ENCODE measurements around the gene ADGB. TPM values are rescaled to one million over a fixed set of nuclear protein-coding genes. Genes with fewer than 3 reads are reported as not detected.
A peak's percentile ranks its signal among the peaks of the same experiment; 100 is the strongest.

The ADGB gene
- total RNA-seq, 5 donors from 2014 or later (not counting 1 experiment from before 2014, with no cell fraction given), result not detected

DNA sequence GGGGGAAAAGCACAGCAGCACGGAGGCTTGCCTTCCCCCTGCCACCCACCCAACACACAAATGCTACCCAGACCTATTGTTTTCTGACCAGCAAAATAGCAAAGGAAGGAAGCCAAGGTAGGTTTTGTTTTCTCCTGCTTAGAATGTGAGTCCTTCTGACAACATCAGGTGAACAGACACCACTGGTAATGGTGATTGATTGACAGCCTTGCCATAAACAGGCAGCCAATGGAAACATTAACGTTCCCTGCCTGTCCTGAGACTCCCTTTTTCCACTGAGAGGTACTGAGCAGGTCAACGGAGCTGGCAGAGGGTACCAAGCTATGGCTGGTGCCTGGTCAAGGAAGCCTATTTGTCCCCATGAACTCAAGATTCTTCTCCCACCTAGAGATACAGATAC is 234.4 kb downstream of the ADGB start:
- H3K9me3 Mint-ChIP-seq, result no peaks in the 10 kb centered on the region

DNA sequence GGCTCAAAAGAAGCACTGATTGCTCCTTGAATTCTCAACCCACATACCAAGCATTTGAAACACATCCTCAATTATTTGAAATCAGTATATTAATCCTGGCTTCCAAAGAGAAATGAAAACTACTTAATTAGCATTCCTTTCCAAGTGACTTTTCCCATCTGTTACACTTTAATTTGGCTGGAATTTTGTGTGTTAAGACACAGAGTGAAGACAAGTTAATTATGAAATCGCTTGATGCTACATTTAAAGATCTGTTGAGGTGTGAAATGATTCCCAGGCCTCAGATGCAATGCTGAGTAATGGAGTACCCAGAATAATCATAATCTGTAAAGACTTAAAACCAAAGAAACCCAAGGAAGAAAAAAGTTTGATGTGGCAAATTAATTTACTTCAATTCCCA is 241.4 kb downstream of the ADGB start:
- Histone ChIP-seq H3K4me1 (ENCODE audit: control insufficient read depth in 1 of 2, extremely low read depth in 1 of 2, insufficient read depth in 2 of 2, low read length in 2 of 2) (no peaks in the 10 kb centered on the region), H3K36me3 (ENCODE audit: control insufficient read depth in 2 of 2, extremely low read depth in 1 of 2, insufficient read depth in 1 of 2, low read length in 1 of 2) (no peaks in the 10 kb centered on the region), H3K27ac (ENCODE audit: low read length) (no peak overlapping the region), H3K4me3 (ENCODE audit: control insufficient read depth in 1 of 2, extremely low read depth in 1 of 2, low read length in 1 of 2) (no peak overlapping the region), H3K27me3 (replicated peaks in 1 of 2; ENCODE audit: control insufficient read depth in 2 of 2, extremely low read depth in 1 of 2, insufficient read depth in 2 of 2, low read length in 1 of 2) (no peaks in the 10 kb centered on the region), H3K9me3 (no peaks in the 10 kb centered on the region)
- H3K4me1 Mint-ChIP-seq, result no peaks in the 10 kb centered on the region
- no peak overlapping the region for H3K27ac Mint-ChIP-seq
- H3K4me3 Mint-ChIP-seq, result no peak overlapping the region
- no CpG with 5 or more reads among the region's 1 CpG for WGBS (ENCODE audit: insufficient coverage)
- no peaks in the 10 kb centered on the region for H3K36me3 Mint-ChIP-seq
- CTCF ChIA-PET, result no interaction called here
- POLR2A ChIA-PET, result no interaction called here
- peaks cover 0 to 7% (median 0%) of the 10 kb centered on the region in 3 donors for H3K9me3 Mint-ChIP-seq
- DNase-seq, result no peak
- ATAC-seq (replicated peaks in 1 of 4), result no peak
- no peaks in the 10 kb centered on the region for H3K27me3 Mint-ChIP-seq

More for the DNA sequence above, 234.4 kb downstream of the ADGB start:
- ChIA-PET POLR2A (no interaction called here), CTCF (no interaction called here)
- H3K9me3 ChIP-seq, result no peaks in the 10 kb centered on the region
- no peak overlapping the region for H3K4me3 ChIP-seq (ENCODE audit: control insufficient read depth in 1 of 2, extremely low read depth in 1 of 2, low read length in 1 of 2)
- peaks cover 0 to 2% of the 10 kb centered on the region in 2 experiments for H3K27me3 ChIP-seq (replicated peaks in 1 of 2; ENCODE audit: control insufficient read depth in 2 of 2, extremely low read depth in 1 of 2, insufficient read depth in 2 of 2, low read length in 1 of 2)
- no peaks in the 10 kb centered on the region for H3K36me3 ChIP-seq (ENCODE audit: control insufficient read depth in 2 of 2, extremely low read depth in 1 of 2, insufficient read depth in 1 of 2, low read length in 1 of 2)
- peaks cover 4 to 9% of the 10 kb centered on the region in 2 donors for H3K27me3 Mint-ChIP-seq
- WGBS (ENCODE audit: insufficient coverage), result 57% methylated on average over 1 of the region's 3 CpGs
- no peaks in the 10 kb centered on the region for H3K4me1 Mint-ChIP-seq
- ATAC-seq (replicated peaks in 1 of 4), result no peak
- H3K36me3 Mint-ChIP-seq, result no peaks in the 10 kb centered on the region
- DNase-seq, result no peak
- no peak overlapping the region for H3K27ac ChIP-seq (ENCODE audit: low read length)
- H3K4me3 Mint-ChIP-seq, result no peak overlapping the region
- no peaks in the 10 kb centered on the region for H3K4me1 ChIP-seq (ENCODE audit: control insufficient read depth in 1 of 2, extremely low read depth in 1 of 2, insufficient read depth in 2 of 2, low read length in 2 of 2)
- no peak overlapping the region for H3K27ac Mint-ChIP-seq

DNA sequence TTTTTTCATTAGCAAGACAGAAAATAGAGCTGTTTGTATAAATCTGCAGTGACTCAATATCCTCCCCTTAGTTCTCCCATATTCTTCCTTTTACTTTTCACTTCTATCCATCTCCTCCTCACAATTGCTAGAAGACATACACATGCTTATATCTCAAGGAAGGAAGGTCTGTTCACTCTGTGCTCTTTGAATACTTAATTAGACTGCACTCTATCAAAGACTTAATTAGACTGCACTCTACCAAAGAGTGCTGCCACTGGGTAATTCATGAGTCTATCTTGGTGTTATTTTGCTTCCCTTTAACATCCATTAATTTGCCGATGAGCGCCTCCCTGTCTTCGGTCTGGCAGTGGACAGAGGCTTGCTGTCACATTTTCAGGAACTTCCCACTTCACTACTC is 241.9 kb downstream of the ADGB start:
- Mint-ChIP-seq H3K4me3 (no peak overlapping the region), H3K27ac (no peak overlapping the region), H3K36me3 (no peaks in the 10 kb centered on the region), H3K4me1 (no peaks in the 10 kb centered on the region), H3K9me3 (peaks cover 0 to 7% (median 0%) of the 10 kb centered on the region in 3 donors), H3K27me3 (no peaks in the 10 kb centered on the region)
- ChIA-PET POLR2A (no interaction called here), CTCF (no interaction called here)
- no peak overlapping the region for H3K4me3 ChIP-seq (ENCODE audit: control insufficient read depth in 1 of 2, extremely low read depth in 1 of 2, low read length in 1 of 2)
- no peaks in the 10 kb centered on the region for H3K9me3 ChIP-seq
- no peaks in the 10 kb centered on the region for H3K27me3 ChIP-seq (replicated peaks in 1 of 2; ENCODE audit: control insufficient read depth in 2 of 2, extremely low read depth in 1 of 2, insufficient read depth in 2 of 2, low read length in 1 of 2)
- H3K27ac ChIP-seq (ENCODE audit: low read length), result no peak overlapping the region
- WGBS (ENCODE audit: insufficient coverage), result 100% methylated on average over 3 of the region's 3 CpGs
- DNase-seq (no peak), ATAC-seq (replicated peaks in 1 of 4) (no peak)
- H3K4me1 ChIP-seq (ENCODE audit: control insufficient read depth in 1 of 2, extremely low read depth in 1 of 2, insufficient read depth in 2 of 2, low read length in 2 of 2), result no peaks in the 10 kb centered on the region
- no peaks in the 10 kb centered on the region for H3K36me3 ChIP-seq (ENCODE audit: control insufficient read depth in 2 of 2, extremely low read depth in 1 of 2, insufficient read depth in 1 of 2, low read length in 1 of 2)

DNA sequence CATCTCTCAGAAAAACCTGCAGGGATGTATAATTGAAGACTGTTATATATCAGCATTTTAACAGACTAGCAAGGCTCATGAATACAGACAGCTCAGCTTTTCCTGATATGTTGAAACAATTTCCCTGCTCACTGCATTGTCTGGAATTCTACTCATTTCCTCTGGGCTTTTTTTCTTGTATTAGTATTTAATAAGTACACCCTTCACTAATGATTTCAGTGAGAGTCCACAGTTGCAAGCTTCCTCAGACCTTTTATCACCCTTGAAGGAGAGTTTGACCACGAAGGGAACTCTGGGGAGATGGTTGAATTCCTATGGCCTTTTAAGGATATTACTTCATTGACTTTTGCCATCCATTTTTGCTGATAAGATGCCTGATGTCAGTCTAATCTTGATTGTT is 248.7 kb downstream of the ADGB start:
- no CpG with 5 or more reads among the region's 1 CpG for WGBS (ENCODE audit: insufficient coverage)
- Histone ChIP-seq H3K36me3 (ENCODE audit: control insufficient read depth in 2 of 2, extremely low read depth in 1 of 2, insufficient read depth in 1 of 2, low read length in 1 of 2) (no peaks in the 10 kb centered on the region), H3K9me3 (no peaks in the 10 kb centered on the region), H3K27ac (ENCODE audit: low read length) (no peak overlapping the region), H3K4me1 (ENCODE audit: control insufficient read depth in 1 of 2, extremely low read depth in 1 of 2, insufficient read depth in 2 of 2, low read length in 2 of 2) (no peaks in the 10 kb centered on the region), H3K4me3 (ENCODE audit: control insufficient read depth in 1 of 2, extremely low read depth in 1 of 2, low read length in 1 of 2) (no peak overlapping the region), H3K27me3 (replicated peaks in 1 of 2; ENCODE audit: control insufficient read depth in 2 of 2, extremely low read depth in 1 of 2, insufficient read depth in 2 of 2, low read length in 1 of 2) (no peaks in the 10 kb centered on the region)
- DNase-seq, result no peak
- ChIA-PET POLR2A (no interaction called here), CTCF (interaction anchor here in 1 of 2 donors (0.7 kb wide), 1 partner anchor 9 kb away, joined by 3 read pairs; no protein-coding TSS in a partner anchor)
- Mint-ChIP-seq H3K9me3 (peaks cover 0 to 7% (median 0%) of the 10 kb centered on the region in 3 donors), H3K36me3 (no peaks in the 10 kb centered on the region), H3K4me3 (no peak overlapping the region), H3K4me1 (no peaks in the 10 kb centered on the region), H3K27ac (no peak overlapping the region), H3K27me3 (peaks cover 2 to 4% of the 10 kb centered on the region in 2 donors)
- no peak for ATAC-seq (replicated peaks in 1 of 4)

DNA sequence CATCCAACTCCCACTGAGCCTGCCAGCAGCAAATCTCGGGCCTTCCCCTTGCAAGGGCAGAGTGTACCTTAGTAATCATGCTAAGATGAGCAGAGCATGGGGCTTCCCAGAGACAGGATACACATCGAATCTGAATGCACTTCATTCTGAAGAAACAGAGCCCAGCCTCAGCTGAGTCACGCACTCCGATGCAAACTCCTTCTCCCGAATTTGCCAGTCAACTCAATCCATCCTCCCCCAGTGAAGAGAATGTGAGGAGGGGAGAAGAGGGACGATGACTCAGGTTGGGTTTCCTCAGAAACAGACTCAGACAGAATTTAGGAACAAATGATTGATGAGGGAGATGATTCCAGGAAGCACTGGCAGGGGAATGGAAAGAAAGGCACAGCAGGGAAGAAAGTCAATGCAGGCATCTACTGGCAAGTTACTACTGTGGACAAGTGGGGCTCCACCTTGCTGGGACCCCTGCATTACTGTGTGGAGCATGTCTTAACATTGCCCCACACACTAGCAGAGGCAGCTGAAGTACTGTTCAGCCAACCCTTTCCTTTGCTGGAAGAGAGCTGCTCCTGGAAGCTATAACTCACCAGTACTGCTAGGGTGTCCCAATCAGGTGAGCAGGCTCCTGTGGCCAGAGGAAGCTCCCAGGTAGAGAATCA is 251.6 kb downstream of the ADGB start:
- ATAC-seq (replicated peaks in 1 of 4) (no peak), DNase-seq (no peak)
- POLR2A ChIA-PET, result no interaction called here
- H3K27me3 ChIP-seq (replicated peaks in 1 of 2; ENCODE audit: control insufficient read depth in 2 of 2, extremely low read depth in 1 of 2, insufficient read depth in 2 of 2, low read length in 1 of 2), result no peaks in the 10 kb centered on the region
- no peaks in the 10 kb centered on the region for H3K4me1 ChIP-seq (ENCODE audit: control insufficient read depth in 1 of 2, extremely low read depth in 1 of 2, insufficient read depth in 2 of 2, low read length in 2 of 2)
- Mint-ChIP-seq H3K36me3 (no peaks in the 10 kb centered on the region), H3K4me1 (no peaks in the 10 kb centered on the region), H3K27me3 (peaks cover 2 to 4% of the 10 kb centered on the region in 2 donors), H3K9me3 (no peaks in the 10 kb centered on the region), H3K27ac (no peak overlapping the region), H3K4me3 (no peak overlapping the region)
- H3K27ac ChIP-seq (ENCODE audit: low read length), result no peak overlapping the region
- CTCF ChIA-PET, result no interaction called here
- WGBS (ENCODE audit: insufficient coverage), result 55% methylated on average over 2 of the region's 6 CpGs
- no peaks in the 10 kb centered on the region for H3K36me3 ChIP-seq (ENCODE audit: control insufficient read depth in 2 of 2, extremely low read depth in 1 of 2, insufficient read depth in 1 of 2, low read length in 1 of 2)
- no peaks in the 10 kb centered on the region for H3K9me3 ChIP-seq
- H3K4me3 ChIP-seq (ENCODE audit: control insufficient read depth in 1 of 2, extremely low read depth in 1 of 2, low read length in 1 of 2), result no peak overlapping the region

DNA sequence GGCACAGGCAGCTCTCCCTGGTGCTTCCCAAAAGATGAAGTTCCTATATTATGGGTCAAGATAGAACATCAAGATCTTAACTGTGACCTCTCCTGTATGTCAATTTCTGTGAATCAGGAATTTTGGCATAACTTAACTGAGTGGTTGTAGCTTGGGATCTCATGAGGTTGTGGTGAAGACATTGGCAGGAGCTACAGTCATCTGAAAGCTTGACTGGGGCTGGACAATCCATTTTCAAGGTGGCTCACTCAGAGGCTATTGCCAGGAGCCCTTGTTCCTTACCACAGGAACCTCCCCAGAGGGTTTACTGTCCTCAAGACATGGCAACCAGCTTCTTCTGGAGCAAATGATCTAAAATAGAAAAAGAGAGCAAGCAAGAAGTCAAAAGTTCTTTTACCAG is 252.2 kb downstream of the ADGB start:
- CTCF ChIA-PET, result no interaction called here
- Histone ChIP-seq H3K27me3 (replicated peaks in 1 of 2; ENCODE audit: control insufficient read depth in 2 of 2, extremely low read depth in 1 of 2, insufficient read depth in 2 of 2, low read length in 1 of 2) (no peaks in the 10 kb centered on the region), H3K4me3 (ENCODE audit: control insufficient read depth in 1 of 2, extremely low read depth in 1 of 2, low read length in 1 of 2) (no peak overlapping the region), H3K9me3 (no peaks in the 10 kb centered on the region), H3K27ac (ENCODE audit: low read length) (no peak overlapping the region), H3K4me1 (ENCODE audit: control insufficient read depth in 1 of 2, extremely low read depth in 1 of 2, insufficient read depth in 2 of 2, low read length in 2 of 2) (no peaks in the 10 kb centered on the region), H3K36me3 (ENCODE audit: control insufficient read depth in 2 of 2, extremely low read depth in 1 of 2, insufficient read depth in 1 of 2, low read length in 1 of 2) (no peaks in the 10 kb centered on the region)
- ATAC-seq (replicated peaks in 1 of 4) (no peak), DNase-seq (no peak)
- Mint-ChIP-seq H3K27ac (no peak overlapping the region), H3K4me1 (no peaks in the 10 kb centered on the region), H3K9me3 (no peaks in the 10 kb centered on the region), H3K4me3 (no peak overlapping the region), H3K27me3 (peaks cover 2 to 4% of the 10 kb centered on the region in 2 donors), H3K36me3 (no peaks in the 10 kb centered on the region)
- POLR2A ChIA-PET, result no interaction called here

DNA sequence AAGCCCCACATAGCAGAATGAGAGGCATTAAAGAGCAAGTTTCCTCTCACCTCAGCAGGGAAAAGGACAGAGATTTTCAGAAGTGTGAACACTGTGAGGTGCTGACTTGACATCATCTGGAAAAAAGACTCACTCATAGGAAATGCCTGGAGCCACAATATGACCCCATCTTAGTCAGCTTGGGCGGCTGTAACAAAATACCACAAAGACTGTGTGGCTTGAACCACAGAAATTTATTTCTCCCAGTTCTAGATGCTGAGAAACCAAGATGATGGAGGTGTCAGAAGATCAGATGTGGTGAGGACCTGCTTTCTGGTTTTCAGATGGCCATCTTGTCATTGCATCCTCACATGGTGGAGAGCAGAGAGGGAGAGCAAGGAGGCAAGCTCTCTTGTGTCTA is 253.1 kb downstream of the ADGB start:
- no CpG with 5 or more reads among the region's 1 CpG for WGBS (ENCODE audit: insufficient coverage)
- peaks cover 2 to 4% of the 10 kb centered on the region in 2 donors for H3K27me3 Mint-ChIP-seq
- no peaks in the 10 kb centered on the region for H3K36me3 ChIP-seq (ENCODE audit: control insufficient read depth in 2 of 2, extremely low read depth in 1 of 2, insufficient read depth in 1 of 2, low read length in 1 of 2)
- CTCF ChIA-PET, result no interaction called here
- H3K9me3 Mint-ChIP-seq, result no peaks in the 10 kb centered on the region
- H3K4me3 Mint-ChIP-seq, result no peak overlapping the region
- no peaks in the 10 kb centered on the region for H3K4me1 Mint-ChIP-seq
- ATAC-seq (replicated peaks in 1 of 4) (no peak), DNase-seq (peak in 1 of 35 experiments; percentile 3)
- no peaks in the 10 kb centered on the region for H3K4me1 ChIP-seq (ENCODE audit: control insufficient read depth in 1 of 2, extremely low read depth in 1 of 2, insufficient read depth in 2 of 2, low read length in 2 of 2)
- no peaks in the 10 kb centered on the region for H3K27me3 ChIP-seq (replicated peaks in 1 of 2; ENCODE audit: control insufficient read depth in 2 of 2, extremely low read depth in 1 of 2, insufficient read depth in 2 of 2, low read length in 1 of 2)
- POLR2A ChIA-PET, result no interaction called here
- no peaks in the 10 kb centered on the region for H3K36me3 Mint-ChIP-seq
- no peaks in the 10 kb centered on the region for H3K9me3 ChIP-seq
- no peak overlapping the region for H3K27ac Mint-ChIP-seq
- no peak overlapping the region for H3K27ac ChIP-seq (ENCODE audit: low read length)
- H3K4me3 ChIP-seq (ENCODE audit: control insufficient read depth in 1 of 2, extremely low read depth in 1 of 2, low read length in 1 of 2), result no peak overlapping the region
